SK-N-SH (cell line): ENCODE data around the gene WWOX. TPM values are rescaled to one million over a fixed set of nuclear protein-coding genes. Genes with fewer than 3 reads are reported as not detected.

Experiments
- CTCF ChIA-PET: fragments of 300-600, 350-600 bp; formaldehyde crosslinking; extraction: SDS; loops from one replicate; lab custom pipeline; 2021; lab: Yijun Ruan, JAX
- POLR2A ChIA-PET: fragments of 350-600 bp; sonication (Branson Sonifier 250); formaldehyde crosslinking; extraction: SDS; loops from one replicate; lab custom pipeline; 2020; ENCODE audit warnings: antibody characterized with exemption, inconsistent platforms; lab: Yijun Ruan, JAX
- DNase-seq: peaks from one replicate; pipeline ENCODE4 v3.0.0; 2012
- H2AFZ ChIP-seq: fragments of 200-600 bp; sonication (generic); 2 replicates; pipeline ENCODE4 v1.8.1; 2016; ENCODE audit warnings: antibody characterized with exemption, mild to moderate bottlenecking, low read depth
- H3F3A ChIP-seq: fragments of 200-600 bp; sonication (generic); replicated peaks from 2 replicates; pipeline ENCODE3; 2016; ENCODE audit warnings: antibody characterized with exemption, mild to moderate bottlenecking; ENCODE audit not compliant: insufficient read depth
- H3K27ac ChIP-seq, 2 experiments: fragments of 200-500 bp in 1 of 2; fragments of 200-600 bp in 1 of 2; sonication (Bioruptor generic) in 1 of 2; sonication (generic), shearing (Covaris generic) in 1 of 2; 2 replicates each; pipeline versions ENCODE4 v1.5.1 to v1.6.1; 2014 to 2016; ENCODE audit warnings: low read depth in 2 of 2, inconsistent platforms in 1 of 2, low read length in 1 of 2, mild to moderate bottlenecking in 1 of 2, mixed read lengths in 1 of 2
- H3K27me3 ChIP-seq: fragments of 200-600 bp; sonication (generic), shearing (Covaris generic); 2 replicates; pipeline ENCODE4 v1.6.1; 2016; ENCODE audit warnings: mixed run types; ENCODE audit not compliant: insufficient read depth
- H3K36me3 ChIP-seq, 2 experiments: fragments of 200-500 bp in 1 of 2; fragments of 200-600 bp in 1 of 2; sonication (Bioruptor generic) in 1 of 2; sonication (generic) in 1 of 2; replicated peaks in 1 of 2; 2 replicates each; pipeline versions ENCODE3 to v1.5.1; 2014 to 2016; ENCODE audit warnings: low read length in 1 of 2, mild to moderate bottlenecking in 1 of 2; ENCODE audit not compliant: insufficient read depth in 2 of 2, control insufficient read depth in 1 of 2
- H3K4me1 ChIP-seq, 2 experiments: fragments of 200-500 bp in 1 of 2; fragments of 200-600 bp in 1 of 2; sonication (Bioruptor generic) in 1 of 2; sonication (generic), shearing (Covaris generic) in 1 of 2; 2 replicates each; pipeline versions ENCODE4 v1.5.1 to v1.6.1; 2014 to 2016; ENCODE audit warnings: low read depth in 1 of 2, low read length in 1 of 2, mixed run types in 1 of 2; ENCODE audit not compliant: insufficient read depth in 2 of 2, control insufficient read depth in 1 of 2
- H3K4me2 ChIP-seq: fragments of 200-600 bp; sonication (generic), shearing (Covaris generic); 2 replicates; pipeline ENCODE4 v1.6.1; 2017; ENCODE audit warnings: mixed run types
- H3K4me3 ChIP-seq, 2 experiments: fragments of 200-500 bp in 1 of 2; fragments of 200-600 bp in 1 of 2; sonication (Bioruptor generic) in 1 of 2; sonication (generic), shearing (Covaris generic) in 1 of 2; 2 replicates each; pipeline versions ENCODE4 v1.5.1 to v1.8.1; 2014 to 2016; ENCODE audit warnings: low read depth in 2 of 2, inconsistent platforms in 1 of 2, low read length in 1 of 2, mild to moderate bottlenecking in 1 of 2, mixed read lengths in 1 of 2, moderate library complexity in 1 of 2
- H3K79me2 ChIP-seq: fragments of 200-600 bp; sonication (generic); 2 replicates; pipeline ENCODE4 v1.8.1; 2017; ENCODE audit warnings: mild to moderate bottlenecking; ENCODE audit not compliant: insufficient read depth
- H3K9ac ChIP-seq: fragments of 200-600 bp; sonication (generic); 2 replicates; pipeline ENCODE4 v1.6.1; 2017; ENCODE audit warnings: mixed run types
- H3K9me2 ChIP-seq: fragments of 200-600 bp; sonication (generic); 2 replicates; pipeline ENCODE4 v1.6.1; 2017; ENCODE audit warnings: mixed run types
- H3K9me3 ChIP-seq: fragments of 200-600 bp; sonication (generic); 2 replicates; pipeline ENCODE4 v1.6.1; 2017; ENCODE audit warnings: mixed run types, mild to moderate bottlenecking, moderate library complexity
- H4K20me1 ChIP-seq: fragments of 200-600 bp; sonication (generic); 2 replicates; pipeline ENCODE4 v1.6.1; 2017; ENCODE audit warnings: mild to moderate bottlenecking, mixed run types; ENCODE audit not compliant: insufficient read depth
- EZH2phosphoT487 ChIP-seq: fragments of 200-600 bp; sonication (generic); IDR thresholded peaks from 2 replicates; pipeline ENCODE4 v1.6.1; 2017; ENCODE audit warnings: low read depth, mixed run types, mild to moderate bottlenecking, antibody characterized with exemption, moderate library complexity, borderline replicate concordance
- FOXJ3 ChIP-seq: sonication (generic); formaldehyde crosslinking; IDR thresholded peaks from 2 replicates; pipeline ENCODE4 v1.5.1; 2020; ENCODE audit warnings: mild to moderate bottlenecking, missing genetic modification reagents
- GABPA ChIP-seq: IDR thresholded peaks from 2 replicates; pipeline ENCODE4 v1.4.0; 2012; ENCODE audit warnings: low read depth, mild to moderate bottlenecking
- JUND ChIP-seq: IDR thresholded peaks from 2 replicates; pipeline ENCODE4 v1.4.0; 2012
- NFIC ChIP-seq: IDR thresholded peaks from 2 replicates; pipeline ENCODE4 v1.4.0; 2012; ENCODE audit warnings: borderline replicate concordance
- NRF1 ChIP-seq: IDR thresholded peaks from 2 replicates; pipeline ENCODE4 v1.6.1; 2012; ENCODE audit warnings: low read depth, mild to moderate bottlenecking, low read length
- POLR2AphosphoS5 ChIP-seq: IDR thresholded peaks from 2 replicates; pipeline ENCODE4 v1.6.1; 2012; ENCODE audit warnings: low read depth, low read length
- RAD21 ChIP-seq: IDR thresholded peaks from 2 replicates; pipeline ENCODE4 v1.6.1; 2012; ENCODE audit warnings: mild to moderate bottlenecking, low read length
- RCOR1 ChIP-seq: fragments of 150-350 bp; IDR thresholded peaks from 2 replicates; pipeline ENCODE4 v1.6.1; 2017; ENCODE audit warnings: antibody characterized with exemption, low read length
- RXRA ChIP-seq: IDR thresholded peaks from 2 replicates; pipeline ENCODE4 v1.4.0; 2012; ENCODE audit warnings: low read depth, mild to moderate bottlenecking, borderline replicate concordance
- SIN3A ChIP-seq: IDR thresholded peaks from 2 replicates; pipeline ENCODE4 v1.6.1; 2012; ENCODE audit warnings: low read depth, mild to moderate bottlenecking, low read length, moderate library complexity, borderline replicate concordance
- TEAD4 ChIP-seq: IDR thresholded peaks from 2 replicates; pipeline ENCODE4 v1.4.0; 2012; ENCODE audit warnings: mild to moderate bottlenecking, borderline replicate concordance; ENCODE audit not compliant: insufficient read depth
- USF2 ChIP-seq: fragments of 150-350 bp; IDR thresholded peaks from 2 replicates; pipeline ENCODE4 v1.6.1; 2017; ENCODE audit warnings: antibody characterized with exemption, low read length, low read depth, borderline replicate concordance
- WGBS: methylation state at CpG from one replicate; pipeline ENCODE4 v1.1.6; 2017; ENCODE audit warnings: low lambda C conversion rate; 5-methylcytosine and 5-hydroxymethylcytosine counted together
- polyA plus RNA-seq, 3 experiments: library from polyadenylated mRNA; depleted of rRNA; stranded (reverse); fragments of >200 nt; gene quantifications; 2 replicates each; pipeline ENCODE4 v1.2.3, GENCODE V29; 2012
- TF ChIP-seq, protein P1 (sequence below): IDR thresholded peaks from 2 replicates; pipeline ENCODE4 v1.6.1; 2012; ENCODE audit warnings: mild to moderate bottlenecking, low read depth, low read length, moderate library complexity
- TF ChIP-seq, protein P2 (sequence below): fragments of 150-350 bp; IDR thresholded peaks from 2 replicates; pipeline ENCODE4 v1.6.1; 2016; ENCODE audit warnings: mild to moderate bottlenecking, low read depth, low read length

WWOX gene
- polyA plus RNA-seq, 1 of the 3 experiments (the other 2 are of a cell fraction), result 10.8 TPM

- no peaks in the 10 kb centered on the region for H3K9me2 ChIP-seq
- no peak overlapping the region for H3K27ac ChIP-seq
- H3K4me1 ChIP-seq, result no peaks in the 10 kb centered on the region; a peak in 1 of 4 replicates
- DNase-seq, result no peak
- no peak overlapping the region for H3K4me3 ChIP-seq
- ChIA-PET CTCF (no interaction called here), POLR2A (no interaction called here)
- H3K9me3 ChIP-seq, result no peaks in the 10 kb centered on the region; the same call in 1 of the 2 replicates
- H3F3A ChIP-seq, result no peaks in the 10 kb centered on the region
- no peaks in the 10 kb centered on the region for H3K36me3 ChIP-seq
- no peaks in the 10 kb centered on the region for H4K20me1 ChIP-seq
- H2AFZ ChIP-seq, result no peak overlapping the region
- TF ChIP-seq TEAD4 (no peak), RAD21 (no peak), GABPA (no peak)
- no peak overlapping the region for H3K9ac ChIP-seq
- no peaks in the 10 kb centered on the region for H3K79me2 ChIP-seq
- WGBS, result 59% methylated on average over 10 of the region's 10 CpGs
- H3K4me2 ChIP-seq, result no peak overlapping the region
- no peaks in the 10 kb centered on the region for H3K27me3 ChIP-seq
Observed at GRCh38 chr16:78596348-78596995, 497.0 kb downstream of the WWOX start.

- H3K4me2 ChIP-seq, result no peak overlapping the region
- no peak for TF ChIP-seq EZH2phosphoT487
- TF ChIP-seq JUND, result no peak
- no peak for TF ChIP-seq SIN3A
- TF ChIP-seq NFIC, result no peak
- TF ChIP-seq NRF1, result no peak
- 76% methylated on average over 9 of the region's 9 CpGs for WGBS
- no peaks in the 10 kb centered on the region for H3F3A ChIP-seq
- H3K9me2 ChIP-seq, result no peaks in the 10 kb centered on the region
- no peaks in the 10 kb centered on the region for H4K20me1 ChIP-seq
- H3K27ac ChIP-seq, result no peak overlapping the region
- H2AFZ ChIP-seq, result no peak overlapping the region
- no peak overlapping the region for H3K9ac ChIP-seq
- H3K36me3 ChIP-seq, result no peaks in the 10 kb centered on the region
- no peaks in the 10 kb centered on the region; a peak in 1 of 4 replicates for H3K4me1 ChIP-seq
- POLR2A ChIA-PET, result no interaction called here
- CTCF ChIA-PET, result no interaction called here
- no peak overlapping the region for H3K4me3 ChIP-seq
- no peaks in the 10 kb centered on the region; the same call in 1 of the 2 replicates for H3K9me3 ChIP-seq
- H3K79me2 ChIP-seq, result no peaks in the 10 kb centered on the region
- DNase-seq, result no peak
- H3K27me3 ChIP-seq, result no peaks in the 10 kb centered on the region
Observed at GRCh38 chr16:78596996-78597422, 497.6 kb downstream of the WWOX start.

DNA sequence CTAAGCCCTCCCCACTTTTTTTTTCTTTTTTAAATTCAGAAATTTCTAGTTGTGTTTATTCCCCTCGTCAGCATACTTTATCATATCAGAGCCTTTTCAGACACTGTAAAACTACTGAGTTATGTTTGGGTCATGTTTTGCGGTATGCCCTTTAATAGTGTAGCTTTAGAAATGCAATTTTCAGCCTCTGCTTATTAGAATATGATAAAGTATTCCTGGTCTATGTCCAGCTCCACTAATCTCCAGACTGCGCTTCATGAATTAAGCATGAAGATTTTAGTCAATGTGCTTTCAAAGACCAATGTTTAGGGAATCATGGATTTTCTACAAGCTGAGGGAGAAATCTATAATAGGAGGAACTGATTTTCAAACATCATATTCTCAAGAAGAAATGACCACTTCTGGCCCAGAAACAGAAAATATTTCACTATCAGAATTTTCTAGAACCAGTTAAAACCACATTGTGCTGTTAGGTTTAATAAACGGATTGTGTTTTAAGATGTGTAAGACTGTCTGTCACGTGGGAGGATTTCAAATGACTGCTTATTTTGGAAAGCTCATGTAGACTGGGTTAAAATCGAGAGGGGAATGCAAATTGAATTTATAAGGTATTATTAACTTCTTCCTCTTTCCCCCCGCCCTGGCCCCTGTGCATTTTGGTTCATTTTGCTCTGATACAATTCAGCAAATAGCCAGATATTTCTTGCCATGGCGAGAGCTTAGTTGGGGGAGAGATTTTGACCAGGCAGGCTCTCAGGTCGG, 498.5 kb downstream of the WWOX start:
- CTCF ChIA-PET, result no interaction called here
- WGBS, result 44% methylated on average over 8 of the region's 9 CpGs
- TF ChIP-seq, protein P1, sequence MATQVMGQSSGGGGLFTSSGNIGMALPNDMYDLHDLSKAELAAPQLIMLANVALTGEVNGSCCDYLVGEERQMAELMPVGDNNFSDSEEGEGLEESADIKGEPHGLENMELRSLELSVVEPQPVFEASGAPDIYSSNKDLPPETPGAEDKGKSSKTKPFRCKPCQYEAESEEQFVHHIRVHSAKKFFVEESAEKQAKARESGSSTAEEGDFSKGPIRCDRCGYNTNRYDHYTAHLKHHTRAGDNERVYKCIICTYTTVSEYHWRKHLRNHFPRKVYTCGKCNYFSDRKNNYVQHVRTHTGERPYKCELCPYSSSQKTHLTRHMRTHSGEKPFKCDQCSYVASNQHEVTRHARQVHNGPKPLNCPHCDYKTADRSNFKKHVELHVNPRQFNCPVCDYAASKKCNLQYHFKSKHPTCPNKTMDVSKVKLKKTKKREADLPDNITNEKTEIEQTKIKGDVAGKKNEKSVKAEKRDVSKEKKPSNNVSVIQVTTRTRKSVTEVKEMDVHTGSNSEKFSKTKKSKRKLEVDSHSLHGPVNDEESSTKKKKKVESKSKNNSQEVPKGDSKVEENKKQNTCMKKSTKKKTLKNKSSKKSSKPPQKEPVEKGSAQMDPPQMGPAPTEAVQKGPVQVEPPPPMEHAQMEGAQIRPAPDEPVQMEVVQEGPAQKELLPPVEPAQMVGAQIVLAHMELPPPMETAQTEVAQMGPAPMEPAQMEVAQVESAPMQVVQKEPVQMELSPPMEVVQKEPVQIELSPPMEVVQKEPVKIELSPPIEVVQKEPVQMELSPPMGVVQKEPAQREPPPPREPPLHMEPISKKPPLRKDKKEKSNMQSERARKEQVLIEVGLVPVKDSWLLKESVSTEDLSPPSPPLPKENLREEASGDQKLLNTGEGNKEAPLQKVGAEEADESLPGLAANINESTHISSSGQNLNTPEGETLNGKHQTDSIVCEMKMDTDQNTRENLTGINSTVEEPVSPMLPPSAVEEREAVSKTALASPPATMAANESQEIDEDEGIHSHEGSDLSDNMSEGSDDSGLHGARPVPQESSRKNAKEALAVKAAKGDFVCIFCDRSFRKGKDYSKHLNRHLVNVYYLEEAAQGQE, result no peak
- TF ChIP-seq POLR2AphosphoS5, result no peak
- no peak for TF ChIP-seq RCOR1
- TF ChIP-seq RXRA, result no peak
- no peak for TF ChIP-seq SIN3A
- TF ChIP-seq FOXJ3 (CRISPR knock-in tag), result no peak
- TF ChIP-seq, protein P2, sequence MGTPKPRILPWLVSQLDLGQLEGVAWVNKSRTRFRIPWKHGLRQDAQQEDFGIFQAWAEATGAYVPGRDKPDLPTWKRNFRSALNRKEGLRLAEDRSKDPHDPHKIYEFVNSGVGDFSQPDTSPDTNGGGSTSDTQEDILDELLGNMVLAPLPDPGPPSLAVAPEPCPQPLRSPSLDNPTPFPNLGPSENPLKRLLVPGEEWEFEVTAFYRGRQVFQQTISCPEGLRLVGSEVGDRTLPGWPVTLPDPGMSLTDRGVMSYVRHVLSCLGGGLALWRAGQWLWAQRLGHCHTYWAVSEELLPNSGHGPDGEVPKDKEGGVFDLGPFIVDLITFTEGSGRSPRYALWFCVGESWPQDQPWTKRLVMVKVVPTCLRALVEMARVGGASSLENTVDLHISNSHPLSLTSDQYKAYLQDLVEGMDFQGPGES, result no peak
- no peak for TF ChIP-seq RAD21
- no peak for TF ChIP-seq USF2

More for the DNA sequence above, 498.5 kb downstream of the WWOX start:
- H4K20me1 ChIP-seq, result no peaks in the 10 kb centered on the region
- no peak overlapping the region for H3K4me2 ChIP-seq
- POLR2A ChIA-PET, result no interaction called here
- H3K9me3 ChIP-seq, result no peaks in the 10 kb centered on the region; the same call in 1 of the 2 replicates
- no peak overlapping the region for H3K4me3 ChIP-seq
- H3F3A ChIP-seq, result no peaks in the 10 kb centered on the region
- H3K4me1 ChIP-seq, result no peaks in the 10 kb centered on the region; a peak in 1 of 4 replicates
- no peaks in the 10 kb centered on the region for H3K79me2 ChIP-seq
- DNase-seq, result no peak
- no peak overlapping the region for H2AFZ ChIP-seq
- no peaks in the 10 kb centered on the region for H3K9me2 ChIP-seq
- H3K27ac ChIP-seq, result no peak overlapping the region
- no peak overlapping the region for H3K9ac ChIP-seq
- no peaks in the 10 kb centered on the region for H3K27me3 ChIP-seq
- H3K36me3 ChIP-seq, result no peaks in the 10 kb centered on the region
